GM12878 (cell line): ENCODE results near the gene BCR. TPM values are rescaled to one million over a fixed set of nuclear protein-coding genes. Genes with fewer than 3 reads are reported as not detected.

ENCODE experiments used
- BHLHE40 ChIP-seq, 2 experiments: fragments of 450-650 bp in 1 of 2; IDR thresholded peaks; 2 replicates each; pipeline ENCODE4 v1.6.1; 2011 to 2017; ENCODE audit warnings: low read depth in 2 of 2, borderline replicate concordance in 1 of 2, improper control_type of control experiment in 1 of 2, low read length in 1 of 2, mild to moderate bottlenecking in 1 of 2
- DPF2 ChIP-seq: fragments of 450-650 bp; IDR thresholded peaks from 2 replicates; pipeline ENCODE4 v1.6.1; 2017; ENCODE audit warnings: mild to moderate bottlenecking
- EED ChIP-seq: sonication (generic); IDR thresholded peaks from 2 replicates; pipeline ENCODE4 v1.6.1; 2016; ENCODE audit warnings: antibody characterized with exemption, low read depth
- GABPA ChIP-seq: IDR thresholded peaks from 2 replicates; pipeline ENCODE4 v1.6.1; 2014; ENCODE audit warnings: antibody characterized with exemption, low read depth, mild to moderate bottlenecking, inconsistent platforms
- HDAC2 ChIP-seq: fragments of 200-600 bp; sonication (generic); IDR thresholded peaks from 2 replicates; pipeline ENCODE4 v1.6.1; 2017
- HDAC6 ChIP-seq: fragments of 200-600 bp; sonication (generic); IDR thresholded peaks from one replicate; pipeline ENCODE4 v1.8.0; 2017; ENCODE audit warnings: antibody characterized with exemption; ENCODE audit not compliant: unreplicated experiment
- HDGF ChIP-seq: fragments of 450-650 bp; IDR thresholded peaks from 2 replicates; pipeline ENCODE4 v1.6.1; 2016; ENCODE audit warnings: antibody characterized with exemption
- IRF4 ChIP-seq: IDR thresholded peaks from 2 replicates; pipeline ENCODE4 v1.6.1; 2011; ENCODE audit warnings: low read depth, low read length
- JUNB ChIP-seq: IDR thresholded peaks from 2 replicates; pipeline ENCODE4 v1.6.1; 2016; ENCODE audit warnings: antibody characterized with exemption, mild to moderate bottlenecking
- KLF5 ChIP-seq: fragments of 450-650 bp; IDR thresholded peaks from 2 replicates; pipeline ENCODE4 v1.6.1; 2014; ENCODE audit warnings: mild to moderate bottlenecking; ENCODE audit not compliant: partially characterized antibody
- LARP7 ChIP-seq: fragments of 450-650 bp; IDR thresholded peaks from 2 replicates; pipeline ENCODE4 v1.6.1; 2017; ENCODE audit warnings: mild to moderate bottlenecking
- MEF2A ChIP-seq: IDR thresholded peaks from 2 replicates; pipeline ENCODE4 v1.6.1; 2011; ENCODE audit warnings: low read depth, mild to moderate bottlenecking, low read length, moderate library complexity; ENCODE audit not compliant: insufficient read depth
- MEF2B ChIP-seq: fragments of 450-650 bp; IDR thresholded peaks from 2 replicates; pipeline ENCODE4 v1.6.1; 2018; ENCODE audit warnings: mild to moderate bottlenecking, moderate library complexity; ENCODE audit not compliant: partially characterized antibody, poor library complexity, severe bottlenecking
- MYB ChIP-seq: fragments of 150-350 bp; IDR thresholded peaks from 2 replicates; pipeline ENCODE4 v1.6.1; 2014; ENCODE audit warnings: mild to moderate bottlenecking, low read depth, low read length, borderline replicate concordance
- MYC ChIP-seq: IDR thresholded peaks from 2 replicates; pipeline ENCODE4 v1.6.1; 2011; ENCODE audit warnings: mild to moderate bottlenecking, low read length, moderate library complexity, inconsistent platforms; ENCODE audit not compliant: insufficient read depth, insufficient replicate concordance, insufficient read length, severe bottlenecking
- NBN ChIP-seq: fragments of 450-650 bp; IDR thresholded peaks from 2 replicates; pipeline ENCODE4 v1.6.1; 2016
- NFYB ChIP-seq: IDR thresholded peaks from 2 replicates; pipeline ENCODE4 v1.6.1; 2011; ENCODE audit warnings: low read depth, mild to moderate bottlenecking, low read length, improper control_type of control experiment, moderate library complexity; ENCODE audit not compliant: insufficient read depth
- NR2C2 ChIP-seq: IDR thresholded peaks from 2 replicates; pipeline ENCODE4 v1.6.1; 2011; ENCODE audit warnings: borderline replicate concordance, low read depth; ENCODE audit not compliant: control insufficient read depth, insufficient read length
- NR2F1 ChIP-seq: fragments of 450-650 bp; conservative IDR thresholded peaks from 2 replicates; pipeline ENCODE4 v1.6.1; 2017; ENCODE audit warnings: mild to moderate bottlenecking
- POU2F2 ChIP-seq: IDR thresholded peaks from 3 replicates; pipeline ENCODE4 v1.6.1; 2011; ENCODE audit warnings: low read depth, mild to moderate bottlenecking, low read length, borderline replicate concordance
- RAD51 ChIP-seq: fragments of 450-650 bp; IDR thresholded peaks from 2 replicates; pipeline ENCODE4 v1.6.1; 2016; ENCODE audit warnings: moderate library complexity, mild to moderate bottlenecking, inconsistent platforms
- RFX5 ChIP-seq: IDR thresholded peaks from 2 replicates; pipeline ENCODE4 v1.6.1; 2011; ENCODE audit warnings: low read depth, low read length, improper control_type of control experiment
- SMC3 ChIP-seq: IDR thresholded peaks from 2 replicates; pipeline ENCODE4 v1.6.1; 2011; ENCODE audit warnings: low read length, improper control_type of control experiment, borderline replicate concordance
- TCF12 ChIP-seq: IDR thresholded peaks from 2 replicates; pipeline ENCODE4 v1.6.1; 2011; ENCODE audit warnings: low read depth, mild to moderate bottlenecking, low read length
- TCF3 ChIP-seq: IDR thresholded peaks from 2 replicates; pipeline ENCODE4 v1.6.1; 2012; ENCODE audit warnings: low read depth, mild to moderate bottlenecking, low read length, borderline replicate concordance; ENCODE audit not compliant: insufficient read depth
- polyA plus RNA-seq, 11 experiments: library from polyadenylated mRNA; depleted of rRNA in 4 of 11; unstranded in 6 of 11; stranded (reverse) in 5 of 11; fragments of >200 nt; fragmentation: Nextera tagmentation in 4 of 11; fragmentation: Illumina TruSeq in 1 of 11; extraction: Ambion mirVana in 4 of 11; extraction: Trizol in 1 of 11; gene quantifications; 1 replicate in 1 of 11; 2 replicates in 10 of 11; pipeline versions ENCODE4 v1.2.1 to v1.2.3, GENCODE V29; 2011 to 2016; ENCODE audit warnings: inconsistent platforms in 2 of 11, missing spikeins in 2 of 11, low read depth in 1 of 11
- total RNA-seq, 4 experiments: library from RNA; depleted of rRNA in 3 of 4; stranded (reverse); fragments of >200 nt in 3 of 4; fragmentation: Illumina TruSeq in 1 of 4; extraction: Trizol in 1 of 4; gene quantifications; 2 replicates each; pipeline versions ENCODE4 v1.2.1 to v1.2.3, GENCODE V29; 2013 to 2021
- TF ChIP-seq, protein P1 (sequence below): IDR thresholded peaks from 2 replicates; pipeline ENCODE4 v1.6.1; 2012; ENCODE audit warnings: low read length, inconsistent platforms
- TF ChIP-seq, protein P2 (sequence below): fragments of 450-650 bp; IDR thresholded peaks from 2 replicates; pipeline ENCODE4 v1.6.1; 2017; ENCODE audit warnings: mild to moderate bottlenecking, low read depth, inconsistent platforms; ENCODE audit not compliant: poor library complexity, severe bottlenecking
- TF ChIP-seq, protein P3 (sequence below): fragments of 150-350 bp; IDR thresholded peaks from 2 replicates; pipeline ENCODE4 v1.6.1; 2014; ENCODE audit warnings: mild to moderate bottlenecking, low read depth, low read length

Gene BCR
- total and polyA plus RNA-seq, 10 of the 15 experiments (the other 5 are each of a cell fraction or from before 2014, with no cell fraction given), result 1.7 to 64.7 (median 18.4) TPM

DNA sequence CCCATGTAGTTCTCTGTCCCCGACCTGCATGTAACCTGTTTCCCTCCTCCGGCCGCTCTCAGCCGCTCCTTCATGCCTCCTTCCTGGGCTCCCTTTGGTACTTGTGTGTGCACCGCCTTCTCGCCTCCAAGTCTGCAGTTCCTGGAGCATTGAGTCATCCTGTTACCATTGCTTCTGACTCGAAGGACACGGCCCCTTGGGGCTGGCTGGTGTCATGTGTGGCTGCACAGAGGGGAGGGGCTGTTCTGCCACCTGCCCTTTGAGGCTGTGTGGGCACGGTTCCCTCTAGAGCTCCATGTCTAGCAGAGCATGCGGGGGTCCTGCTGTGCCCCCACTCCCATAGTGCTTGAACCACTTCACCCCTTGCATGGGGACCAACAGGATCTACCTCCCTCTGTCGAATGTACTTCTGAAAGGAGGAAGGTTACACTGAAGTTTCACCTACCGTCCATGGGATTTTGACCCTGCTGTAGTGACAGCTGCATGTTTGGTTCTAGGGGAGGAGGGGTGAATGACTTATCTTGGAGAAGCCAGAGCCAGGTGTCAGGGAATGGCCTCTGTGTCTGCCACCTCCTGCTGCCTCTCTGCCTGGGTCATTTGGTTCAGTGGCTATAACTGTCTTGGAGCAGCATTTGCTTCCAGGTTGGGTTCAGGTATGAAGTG lies 39.6 kb downstream of the BCR start (continued):
- TF ChIP-seq RFX5, result no peak
- TF ChIP-seq MEF2A, result no peak
- TF ChIP-seq LARP7, result peak; percentile 49; the same call in 1 of the 2 replicates
- TF ChIP-seq SMC3, result no peak
- no peak for TF ChIP-seq KLF5
- TF ChIP-seq POU2F2, result no peak
- peak; percentile 66 for TF ChIP-seq MYC
- TF ChIP-seq GABPA, result no peak
- TF ChIP-seq HDGF, result 0 out of 2 replicates have a peak, but pooled peaks have one; percentile 29
- peak; percentile 70 for TF ChIP-seq DPF2
- peak in 1 of 2 experiments; percentile 60; a peak in 1 of 4 replicates for TF ChIP-seq BHLHE40 (IDR thresholded peaks at IDR 0.05; ENCODE audit: borderline replicate concordance in 1 of 2, low read depth in 2 of 2, low read length in 1 of 2)
- TF ChIP-seq MEF2B, result peak; percentile 90
- TF ChIP-seq MYB, result no peak
- no peak for TF ChIP-seq RAD51
- TF ChIP-seq EED, result peak; percentile 68
- TF ChIP-seq TCF3, result no peak
- TF ChIP-seq NR2C2, result no peak
- TF ChIP-seq IRF4, result peak; percentile 54; the same call in 1 of the 2 replicates
- TF ChIP-seq, protein P1, sequence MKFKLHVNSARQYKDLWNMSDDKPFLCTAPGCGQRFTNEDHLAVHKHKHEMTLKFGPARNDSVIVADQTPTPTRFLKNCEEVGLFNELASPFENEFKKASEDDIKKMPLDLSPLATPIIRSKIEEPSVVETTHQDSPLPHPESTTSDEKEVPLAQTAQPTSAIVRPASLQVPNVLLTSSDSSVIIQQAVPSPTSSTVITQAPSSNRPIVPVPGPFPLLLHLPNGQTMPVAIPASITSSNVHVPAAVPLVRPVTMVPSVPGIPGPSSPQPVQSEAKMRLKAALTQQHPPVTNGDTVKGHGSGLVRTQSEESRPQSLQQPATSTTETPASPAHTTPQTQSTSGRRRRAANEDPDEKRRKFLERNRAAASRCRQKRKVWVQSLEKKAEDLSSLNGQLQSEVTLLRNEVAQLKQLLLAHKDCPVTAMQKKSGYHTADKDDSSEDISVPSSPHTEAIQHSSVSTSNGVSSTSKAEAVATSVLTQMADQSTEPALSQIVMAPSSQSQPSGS, result no peak
- peak; percentile 51; the same call in 1 of the 2 replicates for TF ChIP-seq TCF12
- no peak; the same call in 1 of the 2 replicates for TF ChIP-seq NR2F1
- TF ChIP-seq HDAC2, result no peak
- no peak for TF ChIP-seq HDAC6
- TF ChIP-seq JUNB, result peak; percentile 39; the same call in 1 of the 2 replicates
- TF ChIP-seq, protein P2, sequence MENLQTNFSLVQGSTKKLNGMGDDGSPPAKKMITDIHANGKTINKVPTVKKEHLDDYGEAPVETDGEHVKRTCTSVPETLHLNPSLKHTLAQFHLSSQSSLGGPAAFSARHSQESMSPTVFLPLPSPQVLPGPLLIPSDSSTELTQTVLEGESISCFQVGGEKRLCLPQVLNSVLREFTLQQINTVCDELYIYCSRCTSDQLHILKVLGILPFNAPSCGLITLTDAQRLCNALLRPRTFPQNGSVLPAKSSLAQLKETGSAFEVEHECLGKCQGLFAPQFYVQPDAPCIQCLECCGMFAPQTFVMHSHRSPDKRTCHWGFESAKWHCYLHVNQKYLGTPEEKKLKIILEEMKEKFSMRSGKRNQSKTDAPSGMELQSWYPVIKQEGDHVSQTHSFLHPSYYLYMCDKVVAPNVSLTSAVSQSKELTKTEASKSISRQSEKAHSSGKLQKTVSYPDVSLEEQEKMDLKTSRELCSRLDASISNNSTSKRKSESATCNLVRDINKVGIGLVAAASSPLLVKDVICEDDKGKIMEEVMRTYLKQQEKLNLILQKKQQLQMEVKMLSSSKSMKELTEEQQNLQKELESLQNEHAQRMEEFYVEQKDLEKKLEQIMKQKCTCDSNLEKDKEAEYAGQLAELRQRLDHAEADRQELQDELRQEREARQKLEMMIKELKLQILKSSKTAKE, result no peak
- TF ChIP-seq, protein P3, sequence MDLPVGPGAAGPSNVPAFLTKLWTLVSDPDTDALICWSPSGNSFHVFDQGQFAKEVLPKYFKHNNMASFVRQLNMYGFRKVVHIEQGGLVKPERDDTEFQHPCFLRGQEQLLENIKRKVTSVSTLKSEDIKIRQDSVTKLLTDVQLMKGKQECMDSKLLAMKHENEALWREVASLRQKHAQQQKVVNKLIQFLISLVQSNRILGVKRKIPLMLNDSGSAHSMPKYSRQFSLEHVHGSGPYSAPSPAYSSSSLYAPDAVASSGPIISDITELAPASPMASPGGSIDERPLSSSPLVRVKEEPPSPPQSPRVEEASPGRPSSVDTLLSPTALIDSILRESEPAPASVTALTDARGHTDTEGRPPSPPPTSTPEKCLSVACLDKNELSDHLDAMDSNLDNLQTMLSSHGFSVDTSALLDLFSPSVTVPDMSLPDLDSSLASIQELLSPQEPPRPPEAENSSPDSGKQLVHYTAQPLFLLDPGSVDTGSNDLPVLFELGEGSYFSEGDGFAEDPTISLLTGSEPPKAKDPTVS, result no peak
- TF ChIP-seq NBN, result 0 out of 2 replicates have a peak, but pooled peaks have one; percentile 11
- no peak for TF ChIP-seq NFYB
